Midbrain (tissue), 1 donor: ENCODE results near the gene NTSR2.

ENCODE experiments used
- DNase-seq: peaks from one replicate; lab custom pipeline; 2025; lab: John Stamatoyannopoulos, UW

Gene NTSR2

DNA sequence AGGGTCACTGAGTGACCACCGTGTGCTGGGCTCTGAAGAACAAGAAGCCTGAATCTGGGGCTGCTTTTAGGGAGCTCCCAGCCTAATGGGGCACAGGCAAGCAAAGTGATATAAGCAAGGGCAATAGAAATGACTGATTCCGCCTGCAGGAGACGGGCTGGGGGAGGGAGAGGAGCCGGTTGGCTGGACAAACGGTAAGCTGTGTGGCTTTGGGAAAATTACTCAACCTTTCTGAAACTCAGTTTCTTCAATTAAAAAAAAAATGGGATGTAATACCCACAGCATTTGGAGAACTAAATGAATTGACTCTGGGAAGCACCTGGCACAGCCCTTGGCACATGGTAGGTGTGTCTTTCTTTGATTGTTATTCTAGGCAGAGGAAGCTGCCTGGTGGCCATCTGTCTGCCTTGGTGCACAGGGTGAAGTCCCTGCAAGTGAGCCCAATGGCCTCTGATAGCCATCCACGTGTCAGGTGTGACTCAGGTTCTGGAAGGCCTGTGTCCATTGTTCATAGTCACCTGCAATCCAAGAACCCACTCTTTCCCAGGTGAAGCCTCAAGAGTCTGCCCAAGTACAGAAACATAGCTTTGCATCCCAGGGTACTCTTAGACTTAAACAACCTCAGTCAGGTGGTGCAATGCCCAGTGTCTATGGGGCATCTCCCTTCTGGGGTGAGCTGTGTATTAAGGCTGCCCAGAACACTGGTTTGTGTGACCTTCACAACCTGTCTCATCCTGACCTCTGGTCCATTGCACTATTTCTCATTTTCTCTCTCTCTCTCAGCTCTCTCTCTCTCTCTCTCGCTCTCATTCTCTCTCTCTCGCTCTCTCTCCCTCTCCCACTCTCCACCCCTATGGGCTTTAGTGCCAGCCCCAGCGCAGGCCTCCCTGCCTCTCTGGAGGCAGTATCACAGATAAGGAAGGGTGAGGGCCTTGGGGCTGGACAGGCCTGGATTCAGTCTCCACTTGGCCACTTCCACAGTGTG lies 30.0 kb upstream of the NTSR2 start:
- DNase-seq = no peak

- peak; percentile 44 for DNase-seq
Observed at GRCh38 chr2:11698009-11698922, 28.3 kb upstream of the NTSR2 start.

DNA sequence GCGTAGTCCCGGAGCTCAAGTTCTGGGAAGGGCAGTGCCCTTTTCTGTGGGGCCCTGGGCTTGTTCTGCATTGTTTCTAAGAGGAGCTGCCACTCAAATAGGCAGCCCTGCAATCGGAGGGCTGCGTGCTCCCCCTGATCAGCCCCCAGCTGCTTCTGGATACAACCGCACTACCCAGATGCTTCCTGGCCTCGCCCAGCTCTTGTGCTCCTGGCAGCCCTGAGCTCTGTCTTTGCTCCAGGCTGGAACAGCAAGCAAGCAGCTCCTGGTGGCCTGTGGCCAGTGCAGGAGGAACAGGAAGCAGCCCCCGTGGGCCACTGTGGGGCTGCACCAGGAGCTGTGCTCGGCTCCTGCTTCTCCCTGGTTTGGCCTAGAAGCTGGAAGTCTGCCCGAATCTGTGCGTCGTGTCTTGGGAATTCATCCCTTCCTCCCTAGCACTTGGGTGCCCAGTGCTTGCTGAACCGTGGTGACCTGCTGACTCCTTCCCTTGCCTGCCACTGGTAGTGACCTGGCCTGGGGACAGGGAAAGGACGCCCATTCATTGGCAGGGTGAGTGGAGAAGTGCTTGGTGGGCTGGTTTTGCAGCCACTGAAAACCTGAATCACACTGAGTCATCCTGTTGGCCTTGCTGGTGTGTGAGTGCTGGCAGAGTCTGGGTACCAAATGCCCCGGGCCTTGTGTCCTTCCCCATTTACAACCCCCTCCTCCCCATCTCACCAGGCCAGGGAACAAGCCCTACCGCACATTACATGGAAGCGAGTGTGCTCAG lies 27.3 kb upstream of the NTSR2 start:
- DNase-seq = peak; percentile 25

DNA sequence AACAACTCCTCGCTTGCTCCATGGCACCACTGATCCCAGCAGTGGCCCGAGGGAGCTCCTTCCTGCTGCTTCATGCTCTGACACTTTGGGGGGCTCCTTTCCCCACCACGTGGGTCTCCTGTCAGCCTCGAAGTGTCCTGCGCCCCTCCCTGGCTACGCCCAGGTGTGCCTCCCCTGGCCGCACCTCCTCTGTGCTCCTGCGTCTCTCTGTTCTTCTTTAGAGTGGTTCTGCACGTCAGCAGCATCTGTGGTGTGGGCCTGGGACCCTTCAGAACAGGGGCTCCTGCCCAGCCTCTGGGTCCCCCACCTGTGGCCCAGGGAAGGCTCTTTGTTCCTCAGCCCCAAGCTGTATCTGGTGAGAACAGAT lies 26.7 kb upstream of the NTSR2 start:
- no peak for DNase-seq

GRCh38 chr2:11695576-11695975 lies 25.6 kb upstream of the NTSR2 start:
- no peak for DNase-seq

- peak; percentile 71 for DNase-seq
Observed at GRCh38 chr2:11692966-11693521, 23.0 kb upstream of the NTSR2 start.

- no peak for DNase-seq
Observed at GRCh38 chr2:11691076-11691660, 21.2 kb upstream of the NTSR2 start.

DNA sequence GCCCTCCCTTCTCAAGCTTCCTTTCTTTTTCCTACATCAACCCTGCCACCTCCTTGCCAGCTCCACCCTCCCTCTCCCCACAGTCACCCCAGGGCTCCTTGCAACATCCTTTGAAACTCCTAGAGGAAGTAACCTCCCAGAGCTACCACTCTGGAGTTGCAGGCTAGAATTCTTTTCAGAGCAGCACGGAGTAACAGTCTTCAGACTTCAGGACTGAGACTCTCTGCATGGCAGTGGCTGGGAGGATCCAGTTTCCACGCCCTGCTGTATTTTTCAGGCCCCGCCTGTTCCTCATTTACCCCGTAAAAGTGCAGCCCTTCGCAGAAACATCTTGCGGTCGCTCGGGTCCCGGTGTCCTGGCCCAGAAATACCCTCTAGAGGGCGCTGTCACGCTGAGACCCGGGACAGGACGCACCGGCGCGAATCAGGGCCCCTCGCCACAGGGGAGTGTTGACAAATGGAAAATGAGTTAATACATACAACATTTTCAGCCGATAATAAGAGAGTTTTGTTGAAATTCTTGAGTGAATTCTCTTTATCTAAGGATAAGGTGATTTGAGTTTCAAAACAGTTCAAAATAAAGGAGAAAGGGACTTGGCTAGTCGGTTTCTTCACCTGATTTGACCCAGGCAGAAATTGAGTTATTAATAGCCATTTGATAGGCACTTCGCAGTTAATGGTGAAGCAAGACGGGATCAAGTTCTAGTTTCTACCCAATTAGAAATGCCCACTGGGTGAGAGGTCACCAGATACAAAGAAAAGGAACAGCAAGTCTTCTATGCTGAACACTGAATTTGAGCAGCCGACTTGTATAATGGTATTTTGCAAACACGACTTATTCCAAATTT lies 18.5 kb upstream of the NTSR2 start:
- DNase-seq = peak; percentile 78

DNA sequence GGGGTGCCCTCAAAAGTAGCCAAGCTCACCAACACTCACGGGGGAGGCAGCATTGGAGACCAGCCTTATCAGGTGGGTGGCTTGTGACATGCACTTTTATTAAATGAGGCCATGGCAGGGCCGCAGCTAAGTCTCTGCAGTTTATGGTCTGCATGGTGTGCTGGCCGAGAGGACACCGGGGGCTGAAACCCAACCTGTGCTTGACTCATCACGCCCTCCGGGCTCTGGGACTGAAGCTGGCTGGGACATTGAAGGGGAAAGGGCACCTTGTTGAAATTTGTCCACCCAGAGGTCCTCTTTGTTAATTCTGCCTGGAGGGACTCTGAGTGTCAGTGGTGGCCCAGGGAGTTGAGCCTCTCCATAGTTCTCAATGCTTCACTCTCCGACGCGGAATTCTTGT lies 17.7 kb upstream of the NTSR2 start:
- no peak for DNase-seq

GRCh38 chr2:11685906-11686470 lies 16.0 kb upstream of the NTSR2 start:
- no peak for DNase-seq

- no peak for DNase-seq
Observed at GRCh38 chr2:11684894-11685460, 15.0 kb upstream of the NTSR2 start.

GRCh38 chr2:11683966-11684365 lies 14.0 kb upstream of the NTSR2 start:
- DNase-seq = no peak

DNA sequence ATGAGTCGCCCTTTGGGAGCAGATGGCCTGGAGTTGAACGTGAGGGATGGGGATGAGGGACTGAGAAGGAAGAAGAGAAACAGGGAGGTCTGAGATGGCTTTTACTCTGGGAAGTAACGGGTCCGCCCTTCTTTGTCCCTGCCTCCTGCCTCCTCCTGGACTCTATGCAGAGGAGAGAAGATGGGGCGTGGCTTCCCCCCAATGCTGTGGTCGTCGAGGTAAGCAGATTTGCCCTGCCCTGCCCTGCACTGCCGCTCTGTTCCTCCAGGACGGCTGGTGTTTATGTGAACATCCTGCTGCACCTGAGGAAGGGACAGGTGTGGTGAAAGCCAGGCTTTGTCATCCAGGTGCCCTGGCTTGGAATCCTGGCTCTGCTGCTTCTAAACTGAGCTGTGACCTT lies 13.5 kb upstream of the NTSR2 start:
- no peak for DNase-seq

GRCh38 chr2:11682590-11682915 lies 12.6 kb upstream of the NTSR2 start:
- DNase-seq = no peak

DNA sequence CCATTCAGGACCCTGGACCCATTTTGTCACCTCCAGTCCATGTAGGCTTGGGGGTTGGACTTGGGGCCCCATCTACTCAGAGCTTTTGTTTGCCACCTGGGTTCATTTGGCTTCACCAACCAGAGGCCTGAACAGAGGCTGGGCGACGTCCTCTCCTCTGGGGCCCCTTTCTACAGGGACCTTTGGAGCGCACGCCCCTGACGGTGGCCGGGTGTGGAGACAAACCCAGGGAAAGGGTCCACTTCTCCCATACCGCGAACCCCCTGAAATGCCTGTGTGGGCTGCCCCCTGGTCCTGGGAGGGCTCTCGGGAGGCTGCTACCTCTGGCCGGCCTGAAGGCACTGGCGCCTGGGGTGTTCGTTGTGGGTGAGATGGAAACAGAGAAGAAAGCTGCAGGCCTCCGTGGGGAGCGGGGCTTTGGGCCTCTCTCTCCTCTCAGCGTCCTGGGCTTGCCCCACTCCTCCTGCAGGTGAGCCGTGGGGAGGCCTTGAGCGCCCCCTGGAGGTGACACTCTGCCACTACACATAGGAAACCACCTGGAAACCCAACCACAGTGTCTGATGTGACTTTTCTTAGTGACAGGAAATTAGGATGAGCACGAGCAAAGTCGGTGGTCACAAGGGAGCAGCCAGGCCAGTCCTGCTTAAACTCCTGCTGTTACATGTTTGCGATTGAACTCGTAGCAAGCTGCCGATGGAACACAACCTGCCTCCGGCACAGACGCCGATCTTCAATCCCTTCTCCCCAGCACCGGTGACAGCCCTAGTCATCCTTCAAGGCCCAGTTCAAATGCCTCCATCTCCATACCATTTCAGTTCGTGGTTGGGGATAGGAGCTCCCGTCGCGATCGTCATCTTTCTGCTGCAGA lies 12.0 kb upstream of the NTSR2 start:
- peak; percentile 42 for DNase-seq

DNA sequence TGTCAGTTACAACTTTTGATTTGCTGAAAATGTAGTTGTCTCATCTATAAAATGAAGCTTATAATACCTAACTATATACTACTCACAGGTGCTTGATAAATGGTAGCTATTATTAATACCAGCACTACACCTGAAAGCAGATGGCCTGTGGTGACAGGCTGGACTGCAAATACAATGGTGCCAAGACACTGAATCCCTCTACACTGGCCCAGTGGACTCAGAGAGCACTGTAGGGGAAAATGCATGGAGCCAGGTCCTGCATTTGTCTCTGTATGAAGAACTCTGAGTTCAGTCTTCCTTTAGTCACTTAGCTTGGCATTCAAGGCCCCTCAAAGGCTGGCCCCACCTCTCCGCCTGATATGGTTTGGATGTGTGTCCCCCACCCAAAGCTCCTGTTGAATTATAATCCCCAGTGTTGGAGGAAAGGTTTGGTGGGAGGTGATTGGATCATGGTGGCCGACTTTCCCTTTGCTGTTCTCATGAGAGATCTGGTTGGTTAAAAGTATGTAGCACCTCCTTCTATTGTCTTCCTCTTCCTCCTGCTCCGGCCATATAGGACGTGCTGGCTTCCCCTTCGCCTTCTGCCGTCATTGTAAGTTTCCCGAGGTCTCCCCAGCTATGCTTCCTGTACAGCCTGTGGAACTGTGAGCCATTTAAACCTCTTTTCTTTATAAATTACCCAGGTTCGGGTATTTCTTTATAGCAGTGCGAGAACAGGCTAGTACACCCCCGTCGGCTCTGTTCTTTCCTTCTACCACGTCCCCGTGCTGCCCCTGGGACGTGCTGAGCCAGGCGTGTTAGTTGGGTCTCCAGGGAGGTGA lies 11.1 kb upstream of the NTSR2 start:
- no peak for DNase-seq

DNA sequence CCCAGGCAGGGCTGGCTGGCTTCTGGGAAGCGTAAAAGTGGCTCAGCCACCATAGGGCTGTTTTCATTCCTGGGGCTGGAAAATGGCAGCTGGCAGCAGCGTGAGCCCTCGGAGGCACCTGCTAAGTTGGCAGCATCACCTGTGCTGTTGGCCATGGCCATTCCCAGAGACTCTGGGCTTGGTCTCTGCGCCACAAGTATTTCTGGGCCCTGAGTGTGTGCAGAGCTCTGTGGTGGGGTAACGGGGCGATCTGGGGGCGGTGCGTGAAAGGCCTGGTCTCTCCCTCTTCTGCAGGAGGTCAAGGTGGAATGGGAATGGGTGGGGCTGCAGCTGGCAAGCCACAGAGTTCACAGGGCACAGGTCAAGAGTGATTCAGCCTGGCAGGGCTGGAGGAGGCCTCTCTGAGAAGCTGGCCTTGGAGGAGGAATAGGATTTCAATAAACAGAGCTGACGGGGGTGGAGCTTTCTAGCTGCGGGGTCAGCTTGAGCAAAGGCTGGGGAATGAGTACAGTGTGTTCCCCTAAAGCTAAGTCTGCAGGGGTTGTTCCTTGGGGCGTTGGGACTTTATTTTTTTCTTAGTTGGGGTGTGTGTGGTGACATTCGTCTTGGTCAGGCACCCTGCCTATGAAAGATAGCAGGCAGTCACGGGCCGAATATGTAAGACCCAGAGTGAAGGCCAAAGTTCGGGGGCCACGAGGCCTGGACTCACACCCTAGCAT lies 10.3 kb upstream of the NTSR2 start:
- no peak for DNase-seq
